Memory B cell (primary cell): ENCODE data around the gene NNAT.

Experiments
- ATAC-seq: fragments of 150-1000 bp; cut with Tn5 transposase; 2 replicates; pipeline ENCODE4 v1.10.0; 2021; ENCODE audit warnings: low read depth, mild to moderate bottlenecking, moderate library complexity
- DNase-seq, 2 donors: peaks; one replicate each; pipeline ENCODE4 v3.0.0; 2022; ENCODE audit warnings: low spot score in 2 of 2
- H3K27ac Mint-ChIP-seq: one replicate; pipeline ENCODE4 v1.8.0; 2022; ENCODE audit warnings: mild to moderate bottlenecking, moderate library complexity, mixed read lengths
- H3K27me3 Mint-ChIP-seq: one replicate; pipeline ENCODE4 v1.8.0; 2022; ENCODE audit warnings: mixed read lengths
- H3K36me3 Mint-ChIP-seq: one replicate; pipeline ENCODE4 v1.8.0; 2022; ENCODE audit warnings: mild to moderate bottlenecking, mixed read lengths
- H3K4me1 Mint-ChIP-seq: one replicate; pipeline ENCODE4 v1.8.0; 2022; ENCODE audit warnings: mixed read lengths
- H3K4me3 Mint-ChIP-seq: one replicate; pipeline ENCODE4 v1.8.0; 2022; ENCODE audit warnings: mild to moderate bottlenecking, moderate library complexity, mixed read lengths
- H3K9me3 Mint-ChIP-seq: one replicate; pipeline ENCODE4 v1.8.0; 2022; ENCODE audit warnings: mixed read lengths

The NNAT gene

DNA sequence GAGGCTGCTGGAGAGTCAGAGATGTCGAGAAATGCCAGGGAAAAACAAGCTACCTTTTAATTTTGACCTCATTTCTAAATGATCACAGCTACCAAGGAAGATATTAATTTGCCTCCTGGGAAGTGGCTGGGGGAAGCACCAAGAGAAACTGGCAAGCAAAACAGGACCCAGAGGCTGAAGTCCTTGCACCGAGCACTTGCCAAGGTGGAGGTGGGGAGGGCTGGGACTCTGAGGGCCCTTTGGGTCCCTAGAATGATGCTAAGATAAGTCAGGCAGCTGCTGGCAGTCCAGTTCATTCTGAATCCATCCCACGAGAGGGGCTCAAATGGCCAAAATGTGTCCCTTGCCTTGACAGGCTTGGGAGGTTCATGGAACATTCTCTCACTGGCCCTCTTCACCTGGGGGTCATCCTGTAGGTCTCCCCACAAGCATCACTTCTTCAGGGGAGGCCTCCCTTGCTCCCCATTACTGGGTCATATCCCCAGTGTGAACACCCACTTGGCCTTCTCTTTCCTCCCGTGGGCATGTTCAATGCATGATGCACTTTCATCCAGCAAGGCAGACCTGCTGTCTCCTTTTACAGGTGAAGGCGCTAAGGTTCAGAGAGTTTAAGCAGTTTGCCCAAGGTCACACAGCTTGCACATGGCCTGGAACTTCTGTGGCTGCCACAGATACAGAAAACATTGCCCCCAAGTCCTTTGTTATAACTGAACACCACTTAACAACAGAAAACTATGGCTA is 45.7 kb downstream of the NNAT start:
- H3K27ac Mint-ChIP-seq, result no peak overlapping the region
- H3K4me1 Mint-ChIP-seq, result peaks cover 8% of the 10 kb centered on the region
- DNase-seq, result no peak
- ATAC-seq, result no peak
- H3K27me3 Mint-ChIP-seq, result peaks cover 20% of the 10 kb centered on the region
- no peak overlapping the region for H3K4me3 Mint-ChIP-seq
- H3K36me3 Mint-ChIP-seq, result no peaks in the 10 kb centered on the region
- no peaks in the 10 kb centered on the region for H3K9me3 Mint-ChIP-seq

DNA sequence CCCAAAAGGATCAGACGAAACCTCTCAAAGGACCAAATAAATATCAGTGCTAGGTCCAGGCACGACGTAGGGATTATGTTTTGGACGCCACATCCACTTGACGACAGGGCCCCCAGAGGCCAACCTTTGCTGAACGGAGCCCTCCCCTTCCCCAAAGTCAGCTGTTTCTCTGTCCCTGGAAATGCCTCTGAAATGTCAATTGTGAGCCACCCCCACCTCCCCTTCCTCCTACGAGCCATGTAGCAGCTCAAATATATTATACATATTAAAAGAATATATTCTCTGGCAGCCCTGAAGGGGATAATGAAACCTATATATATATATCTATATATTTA is 46.2 kb downstream of the NNAT start:
- H3K27ac Mint-ChIP-seq, result no peak overlapping the region
- H3K4me3 Mint-ChIP-seq, result no peak overlapping the region
- H3K4me1 Mint-ChIP-seq, result peaks cover 8% of the 10 kb centered on the region
- ATAC-seq (no peak), DNase-seq (no peak)
- no peaks in the 10 kb centered on the region for H3K9me3 Mint-ChIP-seq
- peaks cover 18% of the 10 kb centered on the region for H3K27me3 Mint-ChIP-seq
- no peaks in the 10 kb centered on the region for H3K36me3 Mint-ChIP-seq

DNA sequence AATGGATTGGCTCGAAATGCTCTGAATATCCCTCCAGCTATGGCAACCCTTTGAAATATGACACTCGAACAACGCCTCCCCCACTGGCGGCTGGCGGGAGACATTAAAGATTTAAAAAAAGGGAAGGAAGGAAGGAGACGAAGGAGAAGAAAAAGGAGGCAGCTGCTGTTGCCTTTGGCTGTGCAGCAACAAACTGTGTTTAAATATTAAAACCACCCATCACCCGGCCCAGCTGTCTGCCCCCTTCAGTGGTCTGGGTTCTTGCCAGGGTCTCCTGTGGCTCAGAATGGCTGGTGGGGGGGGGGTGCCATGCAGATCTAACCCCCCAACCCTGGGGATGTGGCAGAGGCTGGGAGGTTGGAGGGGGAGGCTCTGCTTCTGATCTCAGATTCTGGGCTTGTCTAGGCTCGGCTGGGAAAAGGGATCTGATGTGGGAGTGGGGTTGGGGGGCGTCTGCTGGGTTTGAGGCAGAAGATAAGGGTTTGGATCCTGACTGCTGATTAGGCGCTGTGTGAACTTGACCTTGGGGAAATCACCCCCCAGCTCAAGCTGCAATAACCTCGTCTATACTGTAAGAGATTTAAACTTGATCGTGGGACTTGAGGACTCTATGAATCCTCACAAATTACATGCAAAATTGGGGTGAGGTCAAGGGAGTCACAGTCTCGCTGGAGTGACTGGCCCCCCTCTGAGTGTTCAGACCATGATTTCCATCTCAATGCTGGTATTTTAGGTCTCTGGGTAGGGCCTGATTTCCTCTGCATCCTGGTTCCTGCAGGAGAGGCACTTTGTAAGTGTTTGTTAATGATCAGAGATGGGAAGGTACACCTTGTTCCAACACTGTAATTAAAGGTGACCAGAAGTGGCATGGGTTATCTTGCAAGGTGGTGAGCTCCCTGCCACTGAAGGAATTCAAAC is 46.9 kb downstream of the NNAT start:
- Mint-ChIP-seq H3K27ac (no peak overlapping the region), H3K36me3 (no peaks in the 10 kb centered on the region), H3K4me1 (peaks cover 8% of the 10 kb centered on the region), H3K27me3 (peaks cover 20% of the 10 kb centered on the region), H3K4me3 (no peak overlapping the region), H3K9me3 (peaks cover 2% of the 10 kb centered on the region)
- no peak for DNase-seq
- no peak for ATAC-seq

DNA sequence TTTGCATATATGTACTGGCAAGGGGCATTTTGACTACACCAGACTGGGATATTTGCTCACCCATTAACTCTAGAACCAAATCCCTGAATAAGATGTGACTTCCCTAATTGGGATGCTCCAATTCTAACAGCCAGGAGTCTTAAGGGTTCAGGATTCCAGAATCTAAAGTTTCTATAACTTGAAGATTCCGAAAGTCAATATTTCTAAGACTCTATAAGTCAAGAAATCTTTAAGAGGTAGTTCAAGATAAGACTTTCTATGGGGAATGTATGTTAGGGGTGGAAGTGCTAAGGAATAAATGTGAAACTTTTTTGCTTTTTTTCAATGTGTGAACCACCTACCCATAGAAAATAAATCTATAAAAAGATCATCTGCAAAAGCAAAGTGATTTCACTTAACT is 49.4 kb downstream of the NNAT start:
- peaks cover 2% of the 10 kb centered on the region for H3K9me3 Mint-ChIP-seq
- H3K4me3 Mint-ChIP-seq, result no peak overlapping the region
- peaks cover 8% of the 10 kb centered on the region for H3K4me1 Mint-ChIP-seq
- no peak for DNase-seq
- ATAC-seq, result no peak
- peaks cover 23% of the 10 kb centered on the region for H3K27me3 Mint-ChIP-seq
- no peak overlapping the region for H3K27ac Mint-ChIP-seq
- no peaks in the 10 kb centered on the region for H3K36me3 Mint-ChIP-seq

DNA sequence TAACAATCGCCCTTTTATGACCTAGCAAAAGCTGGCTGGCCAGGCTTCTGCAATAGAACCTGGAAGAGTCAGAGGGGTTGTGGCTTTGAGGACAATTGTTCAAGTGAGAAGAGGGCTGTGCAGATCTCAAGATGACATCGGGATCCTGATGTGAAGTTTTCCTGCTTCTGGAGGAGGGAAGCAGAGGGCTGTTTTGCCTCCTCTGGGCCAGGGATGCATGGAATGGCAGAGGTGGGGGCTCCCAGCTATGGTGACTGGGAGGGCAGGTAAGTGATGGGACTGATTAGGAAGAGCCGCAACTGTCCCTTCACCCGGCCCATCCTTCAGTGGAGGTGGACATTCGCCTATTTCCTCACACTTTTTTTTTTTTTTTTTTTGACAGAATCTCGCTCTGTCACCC is 50.0 kb downstream of the NNAT start:
- Mint-ChIP-seq H3K9me3 (peaks cover 2% of the 10 kb centered on the region), H3K27ac (no peak overlapping the region), H3K4me3 (no peak overlapping the region), H3K27me3 (peaks cover 21% of the 10 kb centered on the region), H3K4me1 (peaks cover 13% of the 10 kb centered on the region), H3K36me3 (no peaks in the 10 kb centered on the region)
- no peak for DNase-seq
- no peak for ATAC-seq
